H9 (cell line): ENCODE measurements around the gene IFT122. TPM values are rescaled to one million over a fixed set of nuclear protein-coding genes. Genes with fewer than 3 reads are reported as not detected.

ENCODE experiments used
- DNase-seq: peaks from one replicate; pipeline ENCODE4 v3.0.0-alpha.2; 2017
- H2AFZ ChIP-seq: one replicate; pipeline ENCODE4 v1.6.1; 2013; ENCODE audit warnings: mild to moderate bottlenecking, low read length, control low read depth, moderate library complexity
- H2AK5ac ChIP-seq: 2 replicates; pipeline ENCODE4 v1.6.1; 2013; ENCODE audit warnings: low read length, control low read depth, mixed read lengths; ENCODE audit not compliant: insufficient read length
- H2BK120ac ChIP-seq: one replicate; pipeline ENCODE4 v1.6.1; 2013; ENCODE audit warnings: low read depth, mild to moderate bottlenecking, low read length, control low read depth, inconsistent platforms; ENCODE audit not compliant: poor library complexity, severe bottlenecking
- H2BK12ac ChIP-seq: 2 replicates; pipeline ENCODE4 v1.6.1; 2013; ENCODE audit warnings: low read length, control low read depth, mixed read lengths, low read depth; ENCODE audit not compliant: insufficient read length
- H2BK15ac ChIP-seq: 2 replicates; pipeline ENCODE4 v1.6.1; 2013; ENCODE audit warnings: low read depth, low read length, control low read depth
- H2BK20ac ChIP-seq: one replicate; pipeline ENCODE4 v1.6.1; 2013; ENCODE audit warnings: low read depth, mild to moderate bottlenecking, low read length, control low read depth, inconsistent platforms; ENCODE audit not compliant: poor library complexity, severe bottlenecking
- H2BK5ac ChIP-seq: 2 replicates; pipeline ENCODE4 v1.6.1; 2013; ENCODE audit warnings: low read length, control low read depth, mixed read lengths; ENCODE audit not compliant: insufficient read length
- H3K14ac ChIP-seq: 2 replicates; pipeline ENCODE4 v1.6.1; 2013; ENCODE audit warnings: low read length, control low read depth; ENCODE audit not compliant: insufficient read depth
- H3K18ac ChIP-seq: 2 replicates; pipeline ENCODE4 v1.6.1; 2013; ENCODE audit warnings: low read depth, mild to moderate bottlenecking, mixed read lengths, low read length, control low read depth; ENCODE audit not compliant: insufficient read length
- H3K23ac ChIP-seq: 2 replicates; pipeline ENCODE4 v1.6.1; 2013; ENCODE audit warnings: low read length, control low read depth, mixed read lengths, low read depth; ENCODE audit not compliant: insufficient read length
- H3K23me2 ChIP-seq: 2 replicates; pipeline ENCODE4 v1.6.1; 2013; ENCODE audit warnings: low read depth, mild to moderate bottlenecking, mixed read lengths, low read length, control low read depth; ENCODE audit not compliant: insufficient read length, poor library complexity, severe bottlenecking
- H3K27ac ChIP-seq: 2 replicates; pipeline ENCODE4 v1.5.1; 2013; ENCODE audit warnings: low read length, control low read depth, mixed read lengths, low read depth; ENCODE audit not compliant: insufficient read length
- H3K27me3 ChIP-seq: 2 replicates; pipeline ENCODE4 v1.6.1; 2013; ENCODE audit warnings: low read length, control low read depth, inconsistent platforms; ENCODE audit not compliant: insufficient read depth
- H3K4ac ChIP-seq: 2 replicates; pipeline ENCODE4 v1.6.1; 2013; ENCODE audit warnings: low read depth, mild to moderate bottlenecking, control low read depth, inconsistent platforms, low read length, moderate library complexity
- H3K4me1 ChIP-seq: 2 replicates; pipeline ENCODE4 v1.6.1; 2013; ENCODE audit warnings: low read length, control low read depth, inconsistent platforms; ENCODE audit not compliant: insufficient read depth
- H3K4me2 ChIP-seq: 2 replicates; pipeline ENCODE4 v1.6.1; 2013; ENCODE audit warnings: low read length, control low read depth, mixed read lengths; ENCODE audit not compliant: insufficient read length, insufficient read depth
- H3K56ac ChIP-seq: 2 replicates; pipeline ENCODE4 v1.6.1; 2013; ENCODE audit warnings: low read depth, mild to moderate bottlenecking, mixed read lengths, low read length, control low read depth; ENCODE audit not compliant: insufficient read length
- H3K79me1 ChIP-seq: 2 replicates; pipeline ENCODE4 v1.6.1; 2013; ENCODE audit warnings: low read depth, mild to moderate bottlenecking, moderate library complexity, low read length, control low read depth, inconsistent platforms; ENCODE audit not compliant: insufficient read depth, poor library complexity, severe bottlenecking
- H3K79me2 ChIP-seq: 2 replicates; pipeline ENCODE4 v1.6.1; 2013; ENCODE audit warnings: low read length, control low read depth, inconsistent platforms; ENCODE audit not compliant: insufficient read depth
- H3K9ac ChIP-seq: 2 replicates; pipeline ENCODE4 v1.6.1; 2013; ENCODE audit warnings: low read length, control low read depth, mixed read lengths; ENCODE audit not compliant: insufficient read length; ENCODE audit errors: extremely low read depth
- H3K9me3 ChIP-seq: one replicate; pipeline ENCODE4 v1.6.1; 2013; ENCODE audit warnings: low read depth, low read length, inconsistent platforms; ENCODE audit not compliant: control insufficient read depth
- H3T11ph ChIP-seq: one replicate; pipeline ENCODE4 v1.6.1; 2013; ENCODE audit warnings: mild to moderate bottlenecking, low read length, control low read depth, inconsistent platforms
- H4K20me1 ChIP-seq: one replicate; pipeline ENCODE4 v1.6.1; 2013; ENCODE audit not compliant: control insufficient read depth, insufficient read length, insufficient read depth
- H4K5ac ChIP-seq: 2 replicates; pipeline ENCODE4 v1.6.1; 2013; ENCODE audit warnings: low read depth, mild to moderate bottlenecking, mixed read lengths, low read length, control low read depth; ENCODE audit not compliant: insufficient read length
- H4K8ac ChIP-seq: replicated peaks from 2 replicates; pipeline ENCODE4 v1.6.1; 2013; ENCODE audit warnings: low read length, control low read depth, mixed read lengths, low read depth; ENCODE audit not compliant: insufficient read length
- H4K91ac ChIP-seq: 2 replicates; pipeline ENCODE4 v1.6.1; 2013; ENCODE audit warnings: low read depth, mild to moderate bottlenecking, moderate library complexity, mixed read lengths, low read length, control low read depth; ENCODE audit not compliant: insufficient read length
- H3K27ac Mint-ChIP-seq, 3 experiments: 2 replicates in 2 of 3; 3 replicates in 1 of 3; pipeline ENCODE4 v1.8.0; 2020 to 2021; ENCODE audit warnings: mixed read lengths in 3 of 3, mild to moderate bottlenecking in 1 of 3, moderate library complexity in 1 of 3
- H3K27me3 Mint-ChIP-seq: 2 replicates; pipeline ENCODE4 v1.8.0; 2021; ENCODE audit warnings: low read depth, mild to moderate bottlenecking, moderate library complexity, mixed read lengths
- H3K36me3 Mint-ChIP-seq, 3 experiments: 2 replicates in 2 of 3; 3 replicates in 1 of 3; pipeline ENCODE4 v1.8.0; 2020 to 2021; ENCODE audit warnings: low read depth in 3 of 3, mixed read lengths in 3 of 3; ENCODE audit not compliant: insufficient read depth in 1 of 3
- H3K4me1 Mint-ChIP-seq, 2 experiments: 2 replicates each; pipeline ENCODE4 v1.8.0; 2020; ENCODE audit warnings: mixed read lengths in 2 of 2
- H3K4me3 Mint-ChIP-seq, 2 experiments: 2 replicates in 1 of 2; 3 replicates in 1 of 2; pipeline ENCODE4 v1.8.0; 2020 to 2021; ENCODE audit warnings: mild to moderate bottlenecking in 2 of 2, mixed read lengths in 2 of 2, moderate library complexity in 1 of 2
- H3K9me3 Mint-ChIP-seq, 2 experiments: 2 replicates in 1 of 2; 3 replicates in 1 of 2; pipeline ENCODE4 v1.8.0; 2020; ENCODE audit warnings: mild to moderate bottlenecking in 2 of 2, mixed read lengths in 2 of 2, moderate library complexity in 1 of 2
- WGBS: extraction: QIAGEN DNeasy Blood & Tissue Kit; methylation state at CpG from one replicate; pipeline ENCODE4 v1.1.7; 2013; ENCODE audit warnings: missing lambda C conversion rate, low lambda C conversion rate, mixed read lengths; ENCODE audit not compliant: insufficient read length; ENCODE audit errors: extremely low coverage; 5-methylcytosine and 5-hydroxymethylcytosine counted together
- total RNA-seq: library from RNA; stranded (reverse); gene quantifications from 2 replicates; pipeline ENCODE4 v1.2.1, GENCODE V29; 2021
- TF ChIP-seq, protein P1 (sequence below): fragments of 200-600 bp; sonication (generic); conservative IDR thresholded peaks from 3 replicates; pipeline ENCODE4 v1.8.0; 2021; ENCODE audit warnings: antibody characterized with exemption, mild to moderate bottlenecking

IFT122 gene
- total RNA-seq, 1 experiment from 2014 or later: 19.3 TPM

DNA sequence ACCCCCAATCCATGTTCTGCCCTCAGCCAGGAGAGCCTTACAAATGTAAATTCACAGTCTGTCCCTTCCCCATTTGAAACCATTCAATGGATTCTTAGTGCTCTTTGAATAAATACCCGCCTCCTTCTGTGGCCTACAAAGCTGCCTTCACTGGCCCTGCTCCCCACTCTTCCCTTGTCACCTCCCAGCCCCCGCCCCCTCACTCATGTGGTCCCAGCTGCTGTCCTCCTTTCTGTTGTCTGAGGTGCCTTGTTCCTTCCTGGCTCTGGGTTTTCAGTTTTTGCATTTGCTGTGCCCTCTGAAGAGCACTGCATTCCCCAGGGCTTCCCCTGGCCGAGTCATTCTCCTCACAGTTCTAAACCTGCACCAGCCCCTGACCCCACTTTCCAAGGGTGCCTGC, 14.8 kb upstream of the IFT122 start:
- H2AFZ ChIP-seq: no peak overlapping the region
- no CpG with 5 or more reads among the region's 3 CpGs for WGBS
- no peaks in the 10 kb centered on the region for H4K20me1 ChIP-seq
- no peaks in the 10 kb centered on the region for H3K79me1 ChIP-seq
- H3K9ac ChIP-seq: no peak overlapping the region
- H3K18ac ChIP-seq: no peak overlapping the region
- H3K4me2 ChIP-seq: no peak overlapping the region
- Mint-ChIP-seq H3K9me3 (peaks cover 0 to 2% of the 10 kb centered on the region in 2 experiments; a peak in 1 of 5 replicates), H3K4me3 (peak overlapping the region in 1 of 2 experiments; percentile 45; a peak in 2 of 5 replicates), H3K36me3 (no peaks in the 10 kb centered on the region; a peak in 2 of 7 replicates), H3K4me1 (peaks cover 44 to 47% of the 10 kb centered on the region in 2 experiments), H3K27me3 (peaks cover 34% of the 10 kb centered on the region), H3K27ac (peak overlapping the region in 2 of 3 experiments; percentile 61 to 78; a peak in 5 of 7 replicates)
- H3K23me2 ChIP-seq: peaks cover 3% of the 10 kb centered on the region
- H2BK120ac ChIP-seq: no peak overlapping the region
- TF ChIP-seq, protein P1, sequence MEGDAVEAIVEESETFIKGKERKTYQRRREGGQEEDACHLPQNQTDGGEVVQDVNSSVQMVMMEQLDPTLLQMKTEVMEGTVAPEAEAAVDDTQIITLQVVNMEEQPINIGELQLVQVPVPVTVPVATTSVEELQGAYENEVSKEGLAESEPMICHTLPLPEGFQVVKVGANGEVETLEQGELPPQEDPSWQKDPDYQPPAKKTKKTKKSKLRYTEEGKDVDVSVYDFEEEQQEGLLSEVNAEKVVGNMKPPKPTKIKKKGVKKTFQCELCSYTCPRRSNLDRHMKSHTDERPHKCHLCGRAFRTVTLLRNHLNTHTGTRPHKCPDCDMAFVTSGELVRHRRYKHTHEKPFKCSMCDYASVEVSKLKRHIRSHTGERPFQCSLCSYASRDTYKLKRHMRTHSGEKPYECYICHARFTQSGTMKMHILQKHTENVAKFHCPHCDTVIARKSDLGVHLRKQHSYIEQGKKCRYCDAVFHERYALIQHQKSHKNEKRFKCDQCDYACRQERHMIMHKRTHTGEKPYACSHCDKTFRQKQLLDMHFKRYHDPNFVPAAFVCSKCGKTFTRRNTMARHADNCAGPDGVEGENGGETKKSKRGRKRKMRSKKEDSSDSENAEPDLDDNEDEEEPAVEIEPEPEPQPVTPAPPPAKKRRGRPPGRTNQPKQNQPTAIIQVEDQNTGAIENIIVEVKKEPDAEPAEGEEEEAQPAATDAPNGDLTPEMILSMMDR: no peak
- H3K79me2 ChIP-seq: no peaks in the 10 kb centered on the region
- no peaks in the 10 kb centered on the region; the same call in 1 of the 2 replicates for H3K27me3 ChIP-seq
- no peak overlapping the region for H2BK12ac ChIP-seq
- H4K5ac ChIP-seq: no peak overlapping the region
- H2BK20ac ChIP-seq: no peak overlapping the region
- DNase-seq: peak; percentile 50
- H2BK15ac ChIP-seq: no peak overlapping the region
- H2BK5ac ChIP-seq: no peak overlapping the region
- peaks cover 7% of the 10 kb centered on the region; the same call in 1 of the 2 replicates for H3K4me1 ChIP-seq
- H3K9me3 ChIP-seq: no peaks in the 10 kb centered on the region
- no peak overlapping the region for H4K8ac ChIP-seq
- no peak overlapping the region for H3K56ac ChIP-seq
- H2AK5ac ChIP-seq: no peak overlapping the region
- no peak overlapping the region for H3K4ac ChIP-seq
- H3K14ac ChIP-seq: no peak overlapping the region
- H3T11ph ChIP-seq: no peak overlapping the region
- no peak overlapping the region for H4K91ac ChIP-seq
- no peak overlapping the region for H3K23ac ChIP-seq
- no peak overlapping the region for H3K27ac ChIP-seq
